HG02852 (cell line): Measurements from ENCODE around the gene EIF2B2.
"Not testable (repeated sequence)": the region's sequence is repeated elsewhere in the genome, so short reads cannot be mapped to it uniquely, and the experiment has no call there.

Experiments
- ATAC-seq: cut with Tn5 transposase; IDR thresholded peaks from one replicate; pipeline ENCODE4 v1.9.1; 2021; ENCODE audit warnings: mild to moderate bottlenecking, moderate library complexity; ENCODE audit not compliant: unreplicated experiment

Gene EIF2B2

GRCh38 chr14:74988131-74988530 lies 14.6 kb upstream of the EIF2B2 start:
- ATAC-seq, result no peak

GRCh38 chr14:74988993-74989392 lies 13.7 kb upstream of the EIF2B2 start:
- no peak for ATAC-seq

- ATAC-seq, result not testable (repeated sequence)
Measured at GRCh38 chr14:74994182-74994581, 8.5 kb upstream of the EIF2B2 start.

- not testable (repeated sequence) for ATAC-seq
Measured at GRCh38 chr14:74995781-74996180, 6.9 kb upstream of the EIF2B2 start.

- ATAC-seq, result no peak
Measured at GRCh38 chr14:75001261-75001660, 1.5 kb upstream of the EIF2B2 start.

GRCh38 chr14:75001899-75002298 lies 822 bp upstream of the EIF2B2 start:
- no peak for ATAC-seq

GRCh38 chr14:75003250-75004027 lies 718 bp downstream of the EIF2B2 start:
- no peak for ATAC-seq

- ATAC-seq, result no peak
Measured at GRCh38 chr14:75005357-75005756, 2.6 kb downstream of the EIF2B2 start.

GRCh38 chr14:75009176-75009575 lies 6.5 kb downstream of the EIF2B2 start:
- no peak for ATAC-seq

GRCh38 chr14:75010472-75011093 lies 7.9 kb downstream of the EIF2B2 start:
- no peak for ATAC-seq

GRCh38 chr14:75011356-75011994 lies 8.8 kb downstream of the EIF2B2 start:
- no peak for ATAC-seq

- ATAC-seq, result no peak
Measured at GRCh38 chr14:75013290-75013689, 10.6 kb downstream of the EIF2B2 start.

- ATAC-seq, result no peak
Measured at GRCh38 chr14:75015496-75015895, 12.8 kb downstream of the EIF2B2 start.

GRCh38 chr14:75016815-75017214 lies 14.1 kb downstream of the EIF2B2 start:
- no peak for ATAC-seq

- ATAC-seq, result no peak
Measured at GRCh38 chr14:75018694-75019093, 16.0 kb downstream of the EIF2B2 start.

GRCh38 chr14:75022655-75023054 lies 19.9 kb downstream of the EIF2B2 start:
- ATAC-seq, result no peak

- no peak for ATAC-seq
Measured at GRCh38 chr14:75023108-75023507, 20.4 kb downstream of the EIF2B2 start.

GRCh38 chr14:75025082-75025481 lies 22.4 kb downstream of the EIF2B2 start:
- ATAC-seq, result no peak

GRCh38 chr14:75025876-75026275 lies 23.2 kb downstream of the EIF2B2 start:
- no peak for ATAC-seq

GRCh38 chr14:75030147-75030546 lies 27.4 kb downstream of the EIF2B2 start:
- no peak for ATAC-seq

- ATAC-seq, result no peak
Measured at GRCh38 chr14:75032939-75033338, 30.2 kb downstream of the EIF2B2 start.

GRCh38 chr14:75040507-75040906 lies 37.8 kb downstream of the EIF2B2 start:
- no peak for ATAC-seq
